Karpas-422 (cell line): ENCODE results near the gene ELFN2. TPM values are rescaled to one million over a fixed set of nuclear protein-coding genes. Genes with fewer than 3 reads are reported as not detected.

Experiments
- DNase-seq: peaks from one replicate; pipeline ENCODE4 v3.0.0-alpha.2; 2015
- H2AFZ ChIP-seq: fragments of 200-600 bp; sonication (generic); 2 replicates; pipeline ENCODE4 v1.6.1; 2014; ENCODE audit warnings: antibody characterized with exemption, low read length, mixed read lengths
- H3K27ac ChIP-seq: fragments of 200-600 bp; sonication (generic); 2 replicates; pipeline ENCODE4 v1.5.1; 2014; ENCODE audit warnings: mild to moderate bottlenecking, low read length, moderate library complexity
- H3K27me3 ChIP-seq: fragments of 200-600 bp; sonication (generic); 2 replicates; pipeline ENCODE4 v1.6.1; 2014; ENCODE audit warnings: low read length, mixed read lengths
- H3K36me3 ChIP-seq: fragments of 200-600 bp; sonication (generic); 2 replicates; pipeline ENCODE4 v1.6.1; 2014; ENCODE audit warnings: low read length, mixed read lengths; ENCODE audit not compliant: insufficient read depth
- H3K4me1 ChIP-seq: fragments of 200-600 bp; sonication (generic); 2 replicates; pipeline ENCODE4 v1.6.1; 2014; ENCODE audit warnings: mild to moderate bottlenecking, low read length, mixed read lengths
- H3K4me2 ChIP-seq: fragments of 200-600 bp; sonication (generic); 2 replicates; pipeline ENCODE4 v1.6.1; 2014; ENCODE audit warnings: low read length, low read depth, mild to moderate bottlenecking; ENCODE audit not compliant: poor library complexity, severe bottlenecking
- H3K4me3 ChIP-seq: fragments of 200-600 bp; sonication (generic); 2 replicates; pipeline ENCODE4 v1.5.1; 2014; ENCODE audit warnings: mild to moderate bottlenecking, antibody characterized with exemption, low read length, mixed read lengths
- H3K79me2 ChIP-seq: fragments of 200-600 bp; sonication (generic); 2 replicates; pipeline ENCODE4 v1.6.1; 2014; ENCODE audit warnings: mild to moderate bottlenecking, low read length, mixed read lengths
- H3K9ac ChIP-seq: fragments of 200-600 bp; sonication (generic); 2 replicates; pipeline ENCODE4 v1.6.0; 2014; ENCODE audit warnings: low read length
- H3K9me2 ChIP-seq: fragments of 200-600 bp; sonication (generic), shearing (Covaris generic); replicated peaks from 2 replicates; pipeline ENCODE4 v1.6.0; 2014; ENCODE audit warnings: mild to moderate bottlenecking, low read length, moderate library complexity; ENCODE audit not compliant: insufficient read depth
- H3K9me3 ChIP-seq: fragments of 300-700, 200-600 bp; sonication (generic); 2 replicates; pipeline ENCODE4 v1.6.1; 2014; ENCODE audit warnings: low read length, mixed read lengths
- H4K20me1 ChIP-seq: fragments of 200-600 bp; sonication (generic); 2 replicates; pipeline ENCODE4 v1.6.1; 2014; ENCODE audit warnings: mild to moderate bottlenecking, antibody characterized with exemption, low read length, low read depth; ENCODE audit not compliant: insufficient read depth
- total RNA-seq: library from RNA; depleted of rRNA; stranded (reverse); fragments of >200 nt; shearing (Covaris generic); gene quantifications from 2 replicates; pipeline ENCODE4 v1.2.3, GENCODE V29; 2014; ENCODE audit warnings: low replicate concordance

The ELFN2 gene
- total RNA-seq, 1 experiment from 2014 or later, result not detected

DNA sequence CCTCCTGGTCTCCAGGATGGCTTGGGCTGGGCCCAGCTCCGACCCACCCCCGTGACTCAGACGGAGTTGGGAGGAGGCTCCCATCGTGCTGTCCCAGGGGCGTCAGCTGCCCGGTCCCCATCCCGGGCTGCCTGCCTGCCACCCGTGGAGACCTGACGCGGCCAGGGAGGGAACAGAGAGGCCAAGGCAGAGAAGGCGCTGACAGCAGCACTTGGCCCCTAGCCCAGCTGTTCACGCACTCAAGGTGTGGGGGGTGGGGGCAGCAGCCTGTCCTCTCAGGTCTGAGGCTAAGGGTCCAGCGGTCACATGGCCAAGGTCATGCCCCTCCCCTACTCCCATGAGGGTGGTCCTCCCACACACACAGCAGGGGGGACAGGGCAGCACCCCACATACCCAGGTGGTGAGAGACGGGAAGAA is 48.6 kb downstream of the ELFN2 start:
- no peaks in the 10 kb centered on the region for H3K9me2 ChIP-seq
- H2AFZ ChIP-seq, result no peak overlapping the region
- H3K36me3 ChIP-seq, result no peaks in the 10 kb centered on the region
- H3K79me2 ChIP-seq, result no peaks in the 10 kb centered on the region
- no peaks in the 10 kb centered on the region for H3K9me3 ChIP-seq
- DNase-seq, result no peak
- H3K27ac ChIP-seq, result peak overlapping the region; percentile 69
- H3K4me2 ChIP-seq, result peak overlapping the region; percentile 57
- no peaks in the 10 kb centered on the region for H3K27me3 ChIP-seq
- H3K9ac ChIP-seq, result peak overlapping the region; percentile 41
- peaks cover 6% of the 10 kb centered on the region; the same call in 1 of the 2 replicates for H4K20me1 ChIP-seq
- H3K4me3 ChIP-seq, result peak overlapping the region; percentile 17; the same call in 1 of the 2 replicates
- peaks cover 76% of the 10 kb centered on the region for H3K4me1 ChIP-seq

DNA sequence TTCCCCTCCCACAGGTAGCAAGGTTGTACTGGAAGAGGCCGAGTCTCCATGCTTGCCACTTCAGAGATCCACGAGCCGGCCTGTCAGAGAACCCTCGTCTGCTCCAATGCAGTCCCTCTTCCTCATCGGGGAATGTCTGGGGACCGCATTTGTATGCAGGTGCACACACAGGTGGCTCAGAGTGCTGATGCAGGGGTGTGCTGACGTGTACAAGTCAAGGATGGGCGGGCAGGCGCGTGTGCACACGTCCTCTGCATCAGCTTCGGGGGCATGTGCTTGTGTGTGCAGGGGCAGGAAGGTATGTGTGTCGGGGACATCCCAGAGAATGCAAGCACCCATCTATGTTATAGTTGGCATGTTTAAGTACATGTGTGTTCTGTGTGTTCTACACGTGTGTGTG is 49.4 kb downstream of the ELFN2 start:
- DNase-seq, result peak; percentile 85
- no peaks in the 10 kb centered on the region for H3K9me3 ChIP-seq
- H3K79me2 ChIP-seq, result no peaks in the 10 kb centered on the region
- H3K36me3 ChIP-seq, result no peaks in the 10 kb centered on the region
- no peak overlapping the region for H2AFZ ChIP-seq
- H3K4me1 ChIP-seq, result peaks cover 69% of the 10 kb centered on the region
- H4K20me1 ChIP-seq, result peaks cover 6% of the 10 kb centered on the region; the same call in 1 of the 2 replicates
- peak overlapping the region; percentile 48; the same call in 1 of the 2 replicates for H3K9ac ChIP-seq
- H3K27ac ChIP-seq, result peak overlapping the region; percentile 69; the same call in 1 of the 2 replicates
- peak overlapping the region; percentile 33; the same call in 1 of the 2 replicates for H3K4me3 ChIP-seq
- H3K4me2 ChIP-seq, result peak overlapping the region; percentile 57
- H3K27me3 ChIP-seq, result no peaks in the 10 kb centered on the region
- no peaks in the 10 kb centered on the region for H3K9me2 ChIP-seq

DNA sequence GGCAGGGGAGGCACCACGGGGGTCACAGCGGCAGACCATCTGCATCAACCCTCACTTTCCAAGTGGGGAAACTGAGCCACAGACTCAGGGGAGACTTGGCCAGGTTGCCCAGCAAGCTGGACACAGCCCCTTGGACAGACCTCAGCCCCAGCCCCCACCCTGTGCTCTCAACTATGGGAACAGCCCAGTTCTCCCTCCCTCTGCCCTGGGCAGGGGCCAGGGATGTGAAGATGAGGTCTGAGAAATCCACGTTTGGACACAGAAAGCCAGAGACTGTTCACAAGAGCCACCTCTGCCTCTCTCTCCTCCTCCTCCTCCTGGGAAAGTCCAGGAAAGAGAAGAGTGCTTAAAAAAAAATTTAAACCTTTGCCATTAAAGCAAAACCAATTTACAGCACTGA is 50.1 kb downstream of the ELFN2 start:
- no peaks in the 10 kb centered on the region for H3K9me2 ChIP-seq
- peak overlapping the region; percentile 48; the same call in 1 of the 2 replicates for H3K9ac ChIP-seq
- H3K36me3 ChIP-seq, result no peaks in the 10 kb centered on the region
- H2AFZ ChIP-seq, result no peak overlapping the region
- H3K9me3 ChIP-seq, result no peaks in the 10 kb centered on the region
- DNase-seq, result no peak
- H3K4me2 ChIP-seq, result peak overlapping the region; percentile 54
- peak overlapping the region; percentile 36; the same call in 1 of the 2 replicates for H3K27ac ChIP-seq
- H3K79me2 ChIP-seq, result no peaks in the 10 kb centered on the region
- H3K27me3 ChIP-seq, result no peaks in the 10 kb centered on the region
- peak overlapping the region; percentile 33; the same call in 1 of the 2 replicates for H3K4me3 ChIP-seq
- H3K4me1 ChIP-seq, result peaks cover 64% of the 10 kb centered on the region
- H4K20me1 ChIP-seq, result peaks cover 6% of the 10 kb centered on the region; the same call in 1 of the 2 replicates

DNA sequence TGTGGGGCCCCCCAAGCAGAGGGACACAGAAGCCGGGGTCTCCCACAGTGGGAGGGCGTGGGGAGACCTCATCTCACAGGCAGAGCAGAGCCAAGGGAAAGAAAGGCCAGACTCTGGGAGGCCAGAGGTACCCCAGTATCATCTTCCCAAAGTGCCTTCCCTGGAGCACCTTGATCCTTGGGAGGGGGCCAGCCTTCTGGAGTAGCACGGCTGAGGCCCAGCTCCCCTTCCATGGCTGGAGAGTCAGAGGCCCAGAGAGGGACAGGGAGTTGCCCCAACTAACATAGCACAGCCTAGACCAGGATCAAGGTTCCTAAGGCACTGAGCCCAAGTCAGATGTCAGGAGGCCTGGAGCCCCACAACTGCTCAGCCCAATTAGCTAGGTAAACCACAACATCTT is 50.6 kb downstream of the ELFN2 start:
- no peaks in the 10 kb centered on the region for H3K27me3 ChIP-seq
- H3K9ac ChIP-seq, result peak overlapping the region; percentile 48; the same call in 1 of the 2 replicates
- H3K27ac ChIP-seq, result no peak overlapping the region
- H3K9me3 ChIP-seq, result no peaks in the 10 kb centered on the region
- H3K9me2 ChIP-seq, result no peaks in the 10 kb centered on the region
- H4K20me1 ChIP-seq, result peaks cover 6% of the 10 kb centered on the region; the same call in 1 of the 2 replicates
- H3K4me1 ChIP-seq, result peaks cover 62% of the 10 kb centered on the region
- DNase-seq, result no peak
- H3K79me2 ChIP-seq, result no peaks in the 10 kb centered on the region
- H3K4me3 ChIP-seq, result no peak overlapping the region
- no peak overlapping the region for H2AFZ ChIP-seq
- H3K36me3 ChIP-seq, result no peaks in the 10 kb centered on the region
- peak overlapping the region; percentile 54 for H3K4me2 ChIP-seq

DNA sequence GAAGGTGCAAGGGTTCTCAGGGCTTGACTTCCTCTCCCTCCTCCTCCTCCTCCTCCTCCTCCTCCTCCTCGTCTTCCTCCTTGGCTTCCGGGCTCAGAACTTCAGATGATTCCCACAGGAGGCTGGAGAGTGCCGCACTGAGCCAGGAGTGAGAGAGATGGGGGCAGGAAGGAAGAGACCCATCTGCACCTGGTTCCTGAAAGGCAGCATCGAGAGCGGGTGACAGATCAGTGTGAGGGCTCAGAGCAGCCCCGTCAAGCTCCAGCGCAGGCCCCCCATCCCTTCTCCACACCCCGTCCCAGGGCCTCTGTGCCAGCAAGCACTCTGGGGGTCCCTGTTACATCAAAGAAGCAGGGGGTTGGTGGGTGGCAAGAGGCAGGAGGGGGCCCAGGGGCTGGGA is 51.5 kb downstream of the ELFN2 start:
- Histone ChIP-seq H3K9me2 (no peaks in the 10 kb centered on the region), H2AFZ (no peak overlapping the region), H3K4me1 (peaks cover 62% of the 10 kb centered on the region), H3K9ac (no peak overlapping the region), H3K79me2 (no peaks in the 10 kb centered on the region), H3K4me2 (no peak overlapping the region), H3K27me3 (no peaks in the 10 kb centered on the region), H4K20me1 (peaks cover 6% of the 10 kb centered on the region; the same call in 1 of the 2 replicates), H3K27ac (no peak overlapping the region), H3K9me3 (no peaks in the 10 kb centered on the region), H3K36me3 (no peaks in the 10 kb centered on the region), H3K4me3 (no peak overlapping the region)
- DNase-seq, result no peak

DNA sequence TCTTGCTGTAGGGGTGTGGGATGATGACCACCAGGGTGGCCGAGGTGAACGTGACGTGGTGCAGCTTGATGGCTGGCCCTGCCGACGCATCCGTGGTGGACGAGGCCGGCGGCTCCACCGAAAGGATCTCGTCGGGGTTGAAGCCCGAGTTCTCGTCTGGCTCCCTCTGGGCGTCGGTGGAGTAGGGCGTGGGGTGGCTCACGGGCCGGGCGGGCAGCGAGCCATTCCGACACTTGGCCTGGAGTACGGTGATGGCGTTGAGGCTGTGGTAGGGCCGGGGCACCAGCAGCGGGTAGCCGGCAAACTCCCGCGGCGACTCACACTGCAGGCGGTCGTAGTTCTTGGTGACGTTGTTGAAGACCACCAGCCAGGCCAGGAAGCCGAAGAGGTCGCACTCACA is 52.7 kb downstream of the ELFN2 start:
- no peak overlapping the region for H3K27ac ChIP-seq
- peaks cover 64% of the 10 kb centered on the region for H3K4me1 ChIP-seq

DNA sequence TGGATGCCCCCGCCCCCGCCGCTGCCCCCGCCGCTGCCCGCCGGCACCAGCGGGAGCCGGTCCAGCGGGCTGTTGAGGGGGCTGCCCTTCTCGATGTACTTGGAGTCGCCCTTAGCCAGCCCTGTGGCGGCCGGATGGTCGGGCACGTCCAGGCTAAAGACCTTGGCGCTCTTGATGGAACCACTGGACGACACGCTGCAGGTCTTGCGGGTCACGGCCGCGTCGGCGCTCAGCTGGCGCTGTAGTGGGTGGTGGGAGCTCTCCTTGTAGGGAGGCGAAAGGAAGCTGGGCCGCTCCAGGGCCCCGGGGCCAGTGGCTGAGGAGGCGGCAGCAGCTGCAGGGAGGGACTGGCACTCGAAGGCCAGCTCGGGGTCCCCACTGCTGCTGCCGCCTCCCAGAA is 53.8 kb downstream of the ELFN2 start:
- H4K20me1 ChIP-seq, result no peaks in the 10 kb centered on the region; the same call in 1 of the 2 replicates
- no peak overlapping the region for H3K9ac ChIP-seq
- no peak overlapping the region for H2AFZ ChIP-seq
- H3K79me2 ChIP-seq, result no peaks in the 10 kb centered on the region
- no peaks in the 10 kb centered on the region for H3K36me3 ChIP-seq
- H3K4me2 ChIP-seq, result no peak overlapping the region
- DNase-seq, result no peak
- H3K27me3 ChIP-seq, result no peaks in the 10 kb centered on the region
- H3K4me3 ChIP-seq, result no peak overlapping the region
- H3K4me1 ChIP-seq, result peaks cover 53% of the 10 kb centered on the region
- H3K9me2 ChIP-seq, result no peaks in the 10 kb centered on the region
- no peak overlapping the region for H3K27ac ChIP-seq
- H3K9me3 ChIP-seq, result no peaks in the 10 kb centered on the region

More for the DNA sequence above, 52.7 kb downstream of the ELFN2 start:
- Histone ChIP-seq H3K36me3 (no peaks in the 10 kb centered on the region), H4K20me1 (peaks cover 4% of the 10 kb centered on the region; the same call in 1 of the 2 replicates), H3K4me2 (no peak overlapping the region), H3K9ac (no peak overlapping the region), H2AFZ (no peak overlapping the region), H3K4me3 (no peak overlapping the region), H3K27me3 (no peaks in the 10 kb centered on the region), H3K9me3 (no peaks in the 10 kb centered on the region), H3K9me2 (no peaks in the 10 kb centered on the region), H3K79me2 (no peaks in the 10 kb centered on the region)
- no peak for DNase-seq

DNA sequence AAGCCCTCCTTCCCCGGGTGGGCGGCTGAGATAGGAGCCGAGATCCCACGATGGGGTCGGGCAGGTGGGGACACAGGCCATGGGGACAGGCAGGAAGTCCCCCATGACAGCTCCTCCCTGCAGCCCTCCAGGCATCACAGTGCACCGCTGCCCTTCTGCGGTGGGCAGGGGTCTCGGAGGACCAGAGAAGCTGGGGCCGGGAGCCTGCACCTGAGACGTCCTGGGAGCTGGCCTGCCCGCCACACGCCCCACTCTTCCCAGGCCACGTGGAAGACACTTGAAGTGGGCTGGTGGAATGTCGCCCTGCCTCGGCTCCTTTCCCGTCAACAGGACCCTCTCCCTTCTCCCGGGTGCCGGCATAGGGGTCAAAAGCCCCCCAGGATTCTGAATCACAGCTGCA is 55.4 kb downstream of the ELFN2 start:
- H4K20me1 ChIP-seq, result no peaks in the 10 kb centered on the region
- DNase-seq, result no peak
- peaks cover 42% of the 10 kb centered on the region for H3K4me1 ChIP-seq
- no peak overlapping the region for H3K4me2 ChIP-seq
- no peak overlapping the region for H3K27ac ChIP-seq
- H3K27me3 ChIP-seq, result no peaks in the 10 kb centered on the region
- no peak overlapping the region for H2AFZ ChIP-seq
- no peak overlapping the region for H3K9ac ChIP-seq
- H3K9me3 ChIP-seq, result no peaks in the 10 kb centered on the region
- no peaks in the 10 kb centered on the region for H3K79me2 ChIP-seq
- no peak overlapping the region for H3K4me3 ChIP-seq
- no peaks in the 10 kb centered on the region for H3K36me3 ChIP-seq
- H3K9me2 ChIP-seq, result no peaks in the 10 kb centered on the region
